ENCODE results near the gene SLC6A7.
"Not testable (repeated sequence)": the region's sequence is repeated elsewhere in the genome, so short reads cannot be mapped to it uniquely, and the experiment has no call there.

Gene SLC6A7

DNA sequence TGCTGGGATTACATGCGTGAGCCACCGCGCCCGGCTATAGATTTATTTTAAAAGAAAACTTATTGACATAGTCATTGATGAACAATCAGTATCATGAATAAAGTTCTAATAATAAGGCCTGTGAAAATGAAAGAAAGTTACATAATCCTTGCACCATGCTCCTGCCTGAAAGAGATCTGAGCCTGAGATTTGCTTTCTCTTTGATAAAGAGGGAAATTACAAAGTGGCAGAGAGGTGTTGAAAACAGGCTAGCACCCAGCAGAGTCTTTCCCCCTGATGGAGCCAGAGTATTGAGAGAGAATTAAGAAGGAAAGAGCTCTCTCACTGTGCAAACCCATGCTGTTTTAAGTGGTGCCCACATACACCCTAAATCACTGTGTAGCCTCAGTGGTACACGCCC is 37.2 kb downstream of the SLC6A7 start:
- TF ChIP-seq, protein P1, sequence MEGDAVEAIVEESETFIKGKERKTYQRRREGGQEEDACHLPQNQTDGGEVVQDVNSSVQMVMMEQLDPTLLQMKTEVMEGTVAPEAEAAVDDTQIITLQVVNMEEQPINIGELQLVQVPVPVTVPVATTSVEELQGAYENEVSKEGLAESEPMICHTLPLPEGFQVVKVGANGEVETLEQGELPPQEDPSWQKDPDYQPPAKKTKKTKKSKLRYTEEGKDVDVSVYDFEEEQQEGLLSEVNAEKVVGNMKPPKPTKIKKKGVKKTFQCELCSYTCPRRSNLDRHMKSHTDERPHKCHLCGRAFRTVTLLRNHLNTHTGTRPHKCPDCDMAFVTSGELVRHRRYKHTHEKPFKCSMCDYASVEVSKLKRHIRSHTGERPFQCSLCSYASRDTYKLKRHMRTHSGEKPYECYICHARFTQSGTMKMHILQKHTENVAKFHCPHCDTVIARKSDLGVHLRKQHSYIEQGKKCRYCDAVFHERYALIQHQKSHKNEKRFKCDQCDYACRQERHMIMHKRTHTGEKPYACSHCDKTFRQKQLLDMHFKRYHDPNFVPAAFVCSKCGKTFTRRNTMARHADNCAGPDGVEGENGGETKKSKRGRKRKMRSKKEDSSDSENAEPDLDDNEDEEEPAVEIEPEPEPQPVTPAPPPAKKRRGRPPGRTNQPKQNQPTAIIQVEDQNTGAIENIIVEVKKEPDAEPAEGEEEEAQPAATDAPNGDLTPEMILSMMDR (IDR thresholded peaks at IDR 0.05; ENCODE audit: low read depth, low read length) = no peak
- DNase-seq (ENCODE audit: extremely low read depth, low read depth) = no peak

DNA sequence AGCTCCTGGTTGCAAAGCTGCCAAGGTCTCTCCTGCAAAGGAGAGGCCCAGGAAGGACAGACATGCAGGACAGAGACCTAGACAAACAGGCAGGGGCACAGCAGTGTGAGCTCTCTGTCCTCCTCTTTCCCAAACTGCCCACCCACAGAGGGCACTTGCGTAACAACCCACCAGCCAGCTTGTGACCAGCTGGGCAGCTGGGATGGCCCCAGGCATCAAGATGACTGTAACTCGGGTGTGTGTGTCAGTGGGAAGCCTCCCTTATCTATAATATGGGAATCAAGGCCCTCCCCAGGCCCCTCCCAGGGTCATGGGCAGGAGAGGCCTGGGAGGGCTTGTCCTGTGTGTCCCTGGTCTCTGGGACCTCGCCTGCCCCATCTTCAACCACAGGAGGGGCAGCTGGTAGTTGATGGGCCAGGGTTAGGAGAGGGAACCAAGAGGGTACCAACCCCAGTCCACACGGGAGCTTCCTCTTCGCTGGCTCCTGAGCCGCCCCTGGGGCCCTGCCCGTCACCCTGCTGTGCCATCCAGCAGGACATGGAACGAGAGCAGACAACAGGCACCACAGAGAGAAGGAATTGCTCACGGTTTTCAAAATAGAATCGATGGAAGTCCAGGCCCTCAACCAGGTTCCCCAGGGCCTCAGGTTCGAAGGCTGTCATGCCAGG is 37.9 kb downstream of the SLC6A7 start:
- TF ChIP-seq, protein P1 (IDR thresholded peaks at IDR 0.05; ENCODE audit: low read depth, low read length) = no peak
- DNase-seq (ENCODE audit: extremely low read depth, low read depth) = no peak

DNA sequence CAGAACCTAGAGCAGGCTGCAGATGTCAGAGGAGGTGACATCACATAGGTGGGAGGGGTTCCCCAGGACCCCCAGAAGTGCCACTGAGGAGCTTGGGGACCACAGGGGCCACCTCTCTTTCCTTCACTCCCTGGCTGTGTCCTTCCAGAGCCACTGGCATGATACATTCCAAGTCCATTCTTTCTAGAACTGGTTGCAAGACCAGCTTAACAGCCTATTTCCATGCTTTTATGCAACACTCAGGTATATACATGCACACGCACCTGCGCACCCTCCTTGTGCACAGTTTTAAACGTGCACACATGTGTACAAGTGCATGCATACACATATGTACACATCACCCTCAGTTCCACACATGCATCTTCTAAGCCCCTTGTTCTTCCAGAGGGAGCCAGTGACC is 39.7 kb downstream of the SLC6A7 start:
- TF ChIP-seq, protein P1 (IDR thresholded peaks at IDR 0.05; ENCODE audit: low read depth, low read length) = no peak

DNA sequence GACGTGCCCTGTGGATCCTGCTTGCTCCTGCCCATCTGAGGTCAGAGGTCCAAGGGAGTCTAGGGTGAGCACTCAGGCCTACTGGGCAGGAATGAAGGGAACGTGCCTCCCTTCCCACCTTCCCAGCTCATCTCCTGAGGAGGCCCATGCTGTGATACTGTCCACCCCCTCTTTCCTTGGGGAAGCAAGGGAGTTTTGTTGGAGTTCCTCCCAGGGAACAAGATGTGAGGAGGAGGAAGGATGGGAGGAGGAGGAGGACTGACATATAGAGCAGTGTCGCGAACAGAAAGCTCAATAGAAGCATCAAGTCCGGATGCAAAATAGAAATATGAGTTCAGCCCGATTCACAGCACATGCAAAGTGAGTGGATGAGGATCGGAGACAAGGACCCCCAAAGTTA is 41.0 kb downstream of the SLC6A7 start:
- TF ChIP-seq, protein P1 (IDR thresholded peaks at IDR 0.05; ENCODE audit: low read depth, low read length) = no peak
- DNase-seq (ENCODE audit: extremely low read depth, low read depth) = no peak

More for the DNA sequence above, 39.7 kb downstream of the SLC6A7 start:
- no peak for DNase-seq (ENCODE audit: extremely low read depth, low read depth)

DNA sequence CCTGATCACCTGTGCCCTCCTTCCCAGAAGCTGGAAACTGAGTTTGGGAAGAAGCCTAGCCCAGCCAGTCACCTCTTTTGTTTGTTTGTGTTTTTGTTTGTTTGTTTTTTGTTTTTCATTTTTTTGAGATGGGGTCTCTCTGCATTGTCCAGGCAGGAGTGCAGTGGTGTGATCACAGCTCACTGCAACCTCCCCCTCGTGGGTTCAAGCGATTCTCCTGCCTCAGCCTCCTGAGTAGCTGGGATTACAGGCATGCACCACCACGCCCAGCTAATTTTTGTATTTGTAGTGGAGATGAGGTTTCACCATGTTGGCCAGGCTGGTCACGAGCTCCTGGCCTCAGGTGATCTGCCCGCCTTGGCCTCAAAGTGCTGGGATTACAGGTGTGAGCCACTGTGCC is 43.8 kb downstream of the SLC6A7 start:
- not testable (repeated sequence) for DNase-seq (ENCODE audit: extremely low read depth, low read depth)

DNA sequence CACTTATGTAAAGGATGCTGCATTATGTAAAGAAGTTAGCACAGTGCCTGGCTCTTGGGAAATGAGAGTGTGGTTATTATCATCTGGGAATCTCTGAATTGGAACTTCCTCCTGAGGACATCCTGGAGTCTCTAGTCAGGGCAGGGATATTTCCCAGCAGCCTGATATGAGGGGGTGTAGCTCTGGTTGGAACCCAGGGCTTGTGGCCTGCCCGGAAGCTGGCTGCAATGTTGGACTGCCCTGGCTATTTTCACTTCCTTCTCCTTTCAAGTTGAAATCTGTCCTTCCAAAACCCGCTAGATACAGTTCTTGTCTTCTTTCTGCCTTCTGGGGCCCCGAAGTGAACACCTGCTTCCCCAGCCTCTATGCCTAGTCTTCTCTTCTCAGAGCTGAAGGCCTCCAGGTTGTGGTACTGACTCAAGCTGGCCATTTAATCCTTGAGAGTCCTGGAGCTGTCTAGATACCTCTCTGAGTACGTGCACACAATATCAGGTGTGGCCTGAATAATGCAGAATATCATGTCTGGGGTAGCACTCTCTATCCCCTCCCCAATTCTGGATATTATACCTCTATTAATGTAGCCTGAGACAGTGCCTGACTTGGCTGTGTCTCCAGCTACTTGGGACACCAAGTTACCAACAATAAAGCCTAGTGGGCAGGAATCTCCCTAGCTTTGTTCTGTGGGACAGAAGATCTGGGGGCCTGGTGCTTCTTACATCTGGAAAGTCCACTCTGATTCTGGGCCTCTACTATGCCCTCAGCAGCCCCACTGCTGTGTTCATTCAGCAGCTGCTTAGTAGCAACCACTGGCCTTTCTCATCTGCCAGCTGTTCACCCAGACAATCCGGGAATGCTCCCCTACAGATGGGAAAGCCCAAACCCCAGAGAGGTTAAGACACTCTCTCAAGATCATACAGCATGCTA is 45.0 kb downstream of the SLC6A7 start:
- no peak for DNase-seq (ENCODE audit: extremely low read depth, low read depth)
- TF ChIP-seq, protein P1 (IDR thresholded peaks at IDR 0.05; ENCODE audit: low read depth, low read length) = no peak

DNA sequence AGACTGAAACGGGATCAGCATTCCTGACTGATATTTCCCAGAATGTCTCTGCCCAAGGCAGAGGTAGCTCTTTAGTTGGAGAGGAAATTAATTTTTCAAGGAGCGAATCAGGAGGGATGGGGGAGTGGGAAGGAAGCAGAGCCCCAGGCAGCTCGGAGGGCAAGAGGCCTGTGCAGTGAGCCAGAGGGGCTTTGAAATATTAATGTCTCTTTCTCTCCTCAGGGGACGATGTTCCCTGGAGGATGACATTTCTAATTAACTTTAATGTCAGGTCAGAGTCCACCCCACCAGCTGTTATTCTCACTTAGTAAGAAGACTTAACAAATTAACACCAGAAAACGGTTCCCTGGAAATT is 45.6 kb downstream of the SLC6A7 start:
- no peak for DNase-seq (ENCODE audit: extremely low read depth, low read depth)
- TF ChIP-seq, protein P1 (IDR thresholded peaks at IDR 0.05; ENCODE audit: low read depth, low read length) = no peak

Data from AG09319 (cell line).